GM12874 (cell line): ENCODE data around the gene MRFAP1L1.
A peak's percentile ranks its signal among the peaks of the same experiment; 100 is the strongest.

Experiments
- TF ChIP-seq, protein P1 (sequence below): IDR thresholded peaks from 2 replicates; pipeline ENCODE4 v1.5.1; 2011; ENCODE audit warnings: low read depth, mild to moderate bottlenecking, control low read depth, low read length, moderate library complexity; ENCODE audit not compliant: insufficient read depth

Gene MRFAP1L1

GRCh38 chr4:6723851-6724250 is 14.2 kb upstream of the MRFAP1L1 start:
- TF ChIP-seq, protein P1, sequence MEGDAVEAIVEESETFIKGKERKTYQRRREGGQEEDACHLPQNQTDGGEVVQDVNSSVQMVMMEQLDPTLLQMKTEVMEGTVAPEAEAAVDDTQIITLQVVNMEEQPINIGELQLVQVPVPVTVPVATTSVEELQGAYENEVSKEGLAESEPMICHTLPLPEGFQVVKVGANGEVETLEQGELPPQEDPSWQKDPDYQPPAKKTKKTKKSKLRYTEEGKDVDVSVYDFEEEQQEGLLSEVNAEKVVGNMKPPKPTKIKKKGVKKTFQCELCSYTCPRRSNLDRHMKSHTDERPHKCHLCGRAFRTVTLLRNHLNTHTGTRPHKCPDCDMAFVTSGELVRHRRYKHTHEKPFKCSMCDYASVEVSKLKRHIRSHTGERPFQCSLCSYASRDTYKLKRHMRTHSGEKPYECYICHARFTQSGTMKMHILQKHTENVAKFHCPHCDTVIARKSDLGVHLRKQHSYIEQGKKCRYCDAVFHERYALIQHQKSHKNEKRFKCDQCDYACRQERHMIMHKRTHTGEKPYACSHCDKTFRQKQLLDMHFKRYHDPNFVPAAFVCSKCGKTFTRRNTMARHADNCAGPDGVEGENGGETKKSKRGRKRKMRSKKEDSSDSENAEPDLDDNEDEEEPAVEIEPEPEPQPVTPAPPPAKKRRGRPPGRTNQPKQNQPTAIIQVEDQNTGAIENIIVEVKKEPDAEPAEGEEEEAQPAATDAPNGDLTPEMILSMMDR = no peak

DNA sequence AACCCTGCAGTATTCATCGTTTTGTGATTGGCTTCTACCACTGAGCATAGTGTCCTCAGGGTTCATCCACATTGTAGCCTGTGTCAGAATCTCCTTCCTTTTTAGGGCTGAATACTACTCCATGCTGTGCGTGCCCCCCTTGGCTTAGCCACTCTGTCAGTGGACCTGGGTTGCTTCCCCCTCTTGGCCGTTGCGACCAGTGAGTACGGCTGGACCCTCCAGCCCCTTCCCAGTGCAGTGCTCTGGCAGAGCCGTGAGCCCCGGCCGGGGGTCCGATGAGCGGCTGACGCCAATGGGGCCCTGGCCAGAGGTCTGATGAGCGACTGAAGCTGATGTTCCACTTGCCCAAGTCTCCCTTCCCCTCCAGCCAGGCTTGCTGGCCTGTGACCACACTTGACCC is 13.2 kb upstream of the MRFAP1L1 start:
- TF ChIP-seq, protein P1 = no peak

DNA sequence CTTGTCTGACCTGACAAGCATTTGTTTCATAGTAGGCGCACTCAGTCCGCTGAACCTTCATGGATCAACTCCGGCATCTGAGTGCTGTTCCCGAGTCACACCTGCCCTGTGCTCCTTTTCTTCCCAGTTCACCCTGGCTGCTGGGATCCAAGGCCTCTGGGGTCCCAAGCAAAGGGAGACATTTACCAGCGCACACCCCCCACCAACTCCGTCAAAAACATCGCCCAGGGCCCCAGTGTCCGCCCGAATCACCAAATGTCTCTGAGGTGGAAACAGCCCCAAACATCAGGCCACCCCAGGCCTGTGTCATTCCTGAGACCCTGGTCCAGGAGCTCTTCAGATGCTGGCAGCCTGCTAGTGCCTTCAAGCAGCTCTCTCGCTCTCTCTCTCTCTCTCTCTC is 11.5 kb upstream of the MRFAP1L1 start:
- TF ChIP-seq, protein P1 = no peak

DNA sequence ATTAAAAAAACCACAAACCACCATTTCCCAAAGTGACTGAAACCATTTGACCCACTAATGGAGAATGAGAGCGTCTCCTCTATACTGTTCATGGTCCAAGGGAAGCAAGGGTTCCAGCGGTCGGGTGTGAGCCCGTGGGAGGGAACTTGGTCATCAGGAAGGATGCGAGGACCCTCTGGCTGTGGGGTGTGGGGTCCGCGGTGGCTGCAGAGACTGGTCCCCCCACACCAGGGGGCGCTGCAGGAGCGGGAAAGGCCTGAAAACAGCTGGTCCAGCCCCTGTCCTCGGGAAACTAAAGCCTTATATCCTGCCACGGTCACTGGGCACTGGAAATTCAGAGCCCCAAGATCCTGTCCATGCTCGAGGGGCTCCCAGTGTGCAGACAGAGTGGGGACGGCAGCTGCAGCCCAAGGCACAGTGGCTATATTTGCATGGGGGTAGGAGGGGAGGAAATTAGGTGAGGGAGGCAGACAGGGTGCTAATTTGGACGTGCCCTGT is 10.6 kb upstream of the MRFAP1L1 start:
- TF ChIP-seq, protein P1 = peak; percentile 94

DNA sequence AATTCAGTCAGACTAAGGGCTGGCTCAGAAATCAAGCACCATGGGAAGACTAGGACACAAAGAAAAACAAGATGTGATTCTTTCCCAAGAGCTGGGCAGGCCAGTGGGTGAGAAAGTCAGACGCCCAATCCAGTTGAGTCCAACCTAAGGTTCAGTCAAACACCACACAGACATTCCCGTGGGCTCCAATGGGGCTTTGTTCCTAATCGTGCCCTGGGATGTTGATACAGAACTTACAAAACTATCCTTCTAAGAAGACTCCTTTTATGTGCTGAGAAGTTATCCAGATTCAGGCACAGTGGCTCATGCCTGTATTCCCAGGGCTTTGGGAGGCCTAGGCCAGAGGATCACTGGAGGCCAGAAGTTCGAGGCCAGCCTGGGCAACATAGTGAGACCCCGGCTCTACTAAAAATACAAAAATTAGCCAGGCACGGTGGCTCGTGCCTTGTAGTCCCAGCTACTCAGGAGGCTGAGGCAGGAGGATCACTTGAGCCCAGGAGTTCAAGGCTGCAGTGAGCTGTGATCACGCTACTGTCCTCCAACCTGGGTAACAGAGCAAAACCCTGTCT is 10.0 kb upstream of the MRFAP1L1 start:
- TF ChIP-seq, protein P1 = no peak

GRCh38 chr4:6718932-6719610 is 9.4 kb upstream of the MRFAP1L1 start:
- TF ChIP-seq, protein P1 = no peak

GRCh38 chr4:6716958-6717655 is 7.4 kb upstream of the MRFAP1L1 start:
- TF ChIP-seq, protein P1 = no peak
